Measurements from ENCODE around the gene ARSA. TPM values are rescaled to one million over a fixed set of nuclear protein-coding genes. Genes with fewer than 3 reads are reported as not detected.

ARSA gene
- total RNA-seq, 2 experiments from 2014 or later: 12.6 to 13.5 TPM

DNA sequence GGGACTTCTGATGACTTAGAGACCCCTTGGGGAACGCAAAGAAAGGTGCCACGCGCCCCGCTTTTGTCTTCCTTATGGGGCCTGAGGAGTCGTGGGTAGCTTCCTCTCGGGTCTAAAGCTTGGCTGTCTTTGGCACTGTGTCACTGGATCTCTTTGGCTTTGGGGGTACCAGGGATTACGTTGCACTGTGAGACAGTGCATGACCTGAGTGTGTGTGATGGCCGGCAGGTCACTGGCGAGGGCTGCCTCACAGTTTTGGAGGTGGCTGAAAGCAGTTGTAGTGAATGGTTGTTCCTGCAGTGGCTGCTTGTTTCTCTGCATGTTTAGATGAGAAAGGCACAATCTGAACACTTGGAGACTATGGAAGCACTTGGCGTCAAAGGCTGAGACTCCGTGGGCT, 5.8 kb upstream of the ARSA start:
- Mint-ChIP-seq H3K27ac (no peak overlapping the region), H3K36me3 (peaks cover 3% of the 10 kb centered on the region), H3K4me1 (peaks cover 10% of the 10 kb centered on the region), H3K9me3 (no peaks in the 10 kb centered on the region), H3K27me3 (no peaks in the 10 kb centered on the region), H3K4me3 (no peak overlapping the region)
- DNase-seq: no peak

DNA sequence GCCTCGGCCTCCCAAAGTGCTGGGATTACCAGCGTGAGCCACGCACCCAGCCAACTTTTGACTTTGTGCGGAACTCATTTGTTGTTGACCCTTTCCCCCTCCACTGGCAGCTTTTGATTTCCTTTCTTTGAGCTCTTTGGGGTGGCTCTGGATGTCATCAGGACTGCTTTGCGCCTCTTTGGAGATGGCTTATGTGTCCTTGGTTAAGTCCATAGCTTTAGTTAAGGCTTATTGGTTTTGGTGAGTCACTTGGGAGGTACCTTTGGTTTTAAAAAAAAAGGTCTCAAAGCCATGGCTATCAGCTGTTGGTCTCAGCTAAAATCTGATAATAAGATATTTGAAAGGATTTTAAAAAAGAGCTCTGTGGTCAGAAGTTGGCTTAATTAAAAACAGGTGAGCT, 5.1 kb upstream of the ARSA start:
- Mint-ChIP-seq H3K4me1 (peaks cover 15% of the 10 kb centered on the region), H3K27ac (no peak overlapping the region), H3K27me3 (no peaks in the 10 kb centered on the region), H3K4me3 (no peak overlapping the region), H3K9me3 (no peaks in the 10 kb centered on the region), H3K36me3 (peaks cover 3% of the 10 kb centered on the region)
- no peak for DNase-seq

- Mint-ChIP-seq H3K27ac (no peak overlapping the region), H3K4me3 (no peak overlapping the region), H3K4me1 (peaks cover 20% of the 10 kb centered on the region)
These were observed 2.4 kb upstream of the ARSA start for GRCh38 chr22:50630376-50630775.

GRCh38 chr22:50628543-50629134, 687 bp upstream of the ARSA start:
- Mint-ChIP-seq H3K27me3 (no peaks in the 10 kb centered on the region), H3K9me3 (no peaks in the 10 kb centered on the region), H3K36me3 (no peaks in the 10 kb centered on the region), H3K27ac (peak overlapping the region; percentile 65), H3K4me1 (peaks cover 20% of the 10 kb centered on the region), H3K4me3 (peak overlapping the region; percentile 85)
- DNase-seq: no peak

More at GRCh38 chr22:50630376-50630775, 2.4 kb upstream of the ARSA start:
- no peaks in the 10 kb centered on the region for H3K9me3 Mint-ChIP-seq
- H3K27me3 Mint-ChIP-seq: no peaks in the 10 kb centered on the region
- no peaks in the 10 kb centered on the region for H3K36me3 Mint-ChIP-seq
- DNase-seq: no peak

- Mint-ChIP-seq H3K4me3 (peak overlapping the region; percentile 85), H3K4me1 (peaks cover 31% of the 10 kb centered on the region), H3K9me3 (no peaks in the 10 kb centered on the region), H3K36me3 (no peaks in the 10 kb centered on the region), H3K27me3 (no peaks in the 10 kb centered on the region), H3K27ac (peak overlapping the region; percentile 68)
- no peak for DNase-seq
These were observed 906 bp downstream of the ARSA start for GRCh38 chr22:50626850-50627641.

DNA sequence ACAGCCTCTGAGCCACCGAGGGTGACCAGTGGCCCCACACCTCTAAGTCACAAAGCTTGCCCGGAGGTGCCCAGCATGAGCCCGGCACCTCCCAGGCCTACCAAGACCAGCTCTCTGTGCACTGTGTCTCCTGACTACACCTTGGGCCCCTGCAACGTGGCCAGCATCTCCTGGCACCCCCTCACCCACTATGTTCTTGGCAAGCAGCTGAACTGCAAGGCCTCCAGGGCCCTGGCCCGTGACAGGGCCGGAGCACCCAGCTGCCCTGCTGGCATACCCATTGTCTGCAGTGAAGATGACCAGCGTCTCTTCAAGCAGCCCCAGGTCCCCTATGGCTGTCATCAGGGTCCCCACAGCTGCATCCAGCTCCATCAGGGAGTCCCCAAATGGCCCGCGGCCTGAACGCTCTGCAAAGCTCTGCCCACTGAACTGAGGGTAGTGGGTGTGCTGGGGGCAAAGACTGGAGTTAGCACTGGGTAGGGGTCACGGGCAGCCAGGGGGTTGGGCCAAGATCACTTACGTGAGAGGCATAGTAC, 1.6 kb downstream of the ARSA start:
- Mint-ChIP-seq H3K4me1 (peaks cover 38% of the 10 kb centered on the region), H3K9me3 (no peaks in the 10 kb centered on the region), H3K27me3 (no peaks in the 10 kb centered on the region)

GRCh38 chr22:50625568-50626313, 2.2 kb downstream of the ARSA start:
- Mint-ChIP-seq H3K27ac (no peak overlapping the region), H3K27me3 (no peaks in the 10 kb centered on the region), H3K4me3 (no peak overlapping the region), H3K9me3 (no peaks in the 10 kb centered on the region), H3K4me1 (peaks cover 44% of the 10 kb centered on the region), H3K36me3 (no peaks in the 10 kb centered on the region)
- DNase-seq: no peak

More for the DNA sequence above, 1.6 kb downstream of the ARSA start:
- Mint-ChIP-seq H3K4me3 (peak overlapping the region; percentile 76), H3K36me3 (no peaks in the 10 kb centered on the region), H3K27ac (peak overlapping the region; percentile 68)
- no peak for DNase-seq

- Mint-ChIP-seq H3K27me3 (no peaks in the 10 kb centered on the region), H3K36me3 (no peaks in the 10 kb centered on the region), H3K4me3 (no peak overlapping the region), H3K27ac (no peak overlapping the region), H3K9me3 (no peaks in the 10 kb centered on the region), H3K4me1 (peaks cover 46% of the 10 kb centered on the region)
- DNase-seq: no peak
These were observed 2.8 kb downstream of the ARSA start for GRCh38 chr22:50625131-50625567.

- H3K27ac Mint-ChIP-seq: no peak overlapping the region
These were observed 3.4 kb downstream of the ARSA start for GRCh38 chr22:50624347-50625130.

GRCh38 chr22:50622723-50623327, 5.1 kb downstream of the ARSA start:
- H3K4me1 Mint-ChIP-seq: peaks cover 41% of the 10 kb centered on the region
- peak overlapping the region; percentile 82 for H3K4me3 Mint-ChIP-seq
- H3K27ac Mint-ChIP-seq: peak overlapping the region; percentile 99

More at GRCh38 chr22:50624347-50625130, 3.4 kb downstream of the ARSA start:
- H3K27me3 Mint-ChIP-seq: no peaks in the 10 kb centered on the region
- H3K36me3 Mint-ChIP-seq: no peaks in the 10 kb centered on the region
- H3K9me3 Mint-ChIP-seq: no peaks in the 10 kb centered on the region
- H3K4me1 Mint-ChIP-seq: peaks cover 47% of the 10 kb centered on the region
- DNase-seq: no peak
- H3K4me3 Mint-ChIP-seq: no peak overlapping the region

DNA sequence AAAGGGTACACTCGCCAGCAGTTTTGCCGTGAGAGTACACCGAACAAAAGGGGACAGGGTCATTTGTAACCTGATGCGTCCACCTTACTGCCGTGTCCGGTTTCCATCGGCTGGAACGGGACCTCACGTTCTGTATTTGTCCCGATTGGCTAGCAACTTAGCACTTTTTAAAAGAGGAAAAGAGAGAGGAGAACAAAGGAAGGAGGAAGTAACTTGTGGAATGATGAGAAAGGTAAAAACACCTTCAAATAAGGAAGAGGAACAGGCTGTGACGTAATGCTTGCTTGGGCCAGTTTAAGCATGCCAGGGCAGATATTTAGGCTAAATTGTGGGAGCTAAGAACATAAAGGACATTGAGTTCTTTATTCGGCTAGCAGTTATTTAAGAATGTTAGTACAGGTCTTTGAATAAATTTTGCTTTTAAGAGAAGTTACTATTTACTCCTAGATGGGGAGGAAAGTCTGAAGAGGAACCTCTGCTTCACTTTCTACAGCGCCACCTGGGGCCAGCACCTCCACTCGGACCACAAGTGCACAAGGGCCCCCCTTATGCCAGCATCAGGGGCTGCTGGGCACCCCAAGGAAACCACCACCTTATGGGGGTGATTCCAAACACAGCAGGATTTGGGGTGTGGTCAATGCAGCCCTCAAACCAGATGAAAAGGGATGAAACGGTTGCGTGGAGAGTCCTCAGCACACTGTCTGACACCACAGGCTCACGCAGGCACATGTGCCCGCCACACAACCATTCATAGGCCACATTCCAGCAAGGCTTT, 5.8 kb downstream of the ARSA start:
- H3K36me3 Mint-ChIP-seq: no peaks in the 10 kb centered on the region
- H3K27me3 Mint-ChIP-seq: no peaks in the 10 kb centered on the region
- peak overlapping the region; percentile 99 for H3K27ac Mint-ChIP-seq
- H3K4me1 Mint-ChIP-seq: peaks cover 41% of the 10 kb centered on the region
- H3K9me3 Mint-ChIP-seq: no peaks in the 10 kb centered on the region
- H3K4me3 Mint-ChIP-seq: peak overlapping the region; percentile 82
- peak; percentile 41 for DNase-seq

More at GRCh38 chr22:50622723-50623327, 5.1 kb downstream of the ARSA start:
- H3K27me3 Mint-ChIP-seq: no peaks in the 10 kb centered on the region
- no peaks in the 10 kb centered on the region for H3K36me3 Mint-ChIP-seq
- no peaks in the 10 kb centered on the region for H3K9me3 Mint-ChIP-seq
- DNase-seq: no peak

DNA sequence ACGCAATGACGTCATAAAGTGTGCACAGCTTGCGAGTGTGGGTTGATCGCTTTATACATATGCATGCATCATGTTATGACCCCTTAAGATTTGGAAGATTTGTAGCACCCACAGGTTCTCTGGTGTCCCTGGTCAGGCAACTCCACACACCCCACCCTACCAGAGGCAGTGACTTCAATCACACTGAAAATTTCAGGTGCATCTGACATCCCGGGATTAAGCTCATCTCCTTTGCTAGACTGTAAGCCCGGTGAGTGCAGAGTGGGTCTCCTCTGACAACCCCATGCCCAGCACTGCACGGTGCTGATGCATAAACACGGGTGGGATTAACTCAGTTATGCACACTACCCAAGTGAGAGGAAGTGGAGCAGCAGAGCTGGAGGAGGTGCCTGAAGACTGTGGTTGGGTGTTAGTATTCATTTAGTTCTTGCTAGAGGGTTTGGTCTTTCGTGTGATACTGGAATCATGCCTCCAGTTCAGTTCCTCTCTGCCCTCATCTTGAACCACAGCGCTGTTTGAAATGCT, 6.5 kb downstream of the ARSA start:
- DNase-seq: peak; percentile 56
- H3K27me3 Mint-ChIP-seq: no peaks in the 10 kb centered on the region
- no peaks in the 10 kb centered on the region for H3K9me3 Mint-ChIP-seq
- H3K4me1 Mint-ChIP-seq: peaks cover 37% of the 10 kb centered on the region
- no peaks in the 10 kb centered on the region for H3K36me3 Mint-ChIP-seq
- peak overlapping the region; percentile 82 for H3K4me3 Mint-ChIP-seq
- peak overlapping the region; percentile 99 for H3K27ac Mint-ChIP-seq

GRCh38 chr22:50620593-50621355, 7.2 kb downstream of the ARSA start:
- H3K27me3 Mint-ChIP-seq: no peaks in the 10 kb centered on the region
- H3K4me1 Mint-ChIP-seq: peaks cover 36% of the 10 kb centered on the region
- H3K27ac Mint-ChIP-seq: peak overlapping the region; percentile 99
- H3K9me3 Mint-ChIP-seq: no peaks in the 10 kb centered on the region
- peak overlapping the region; percentile 82 for H3K4me3 Mint-ChIP-seq
- no peaks in the 10 kb centered on the region for H3K36me3 Mint-ChIP-seq
- peak; percentile 86 for DNase-seq

All from activated naive CD8-positive, alpha-beta T cell treated with anti-CD3 and anti-CD28 coated beads for 36 hours (primary cell).